GM12864 (cell line): ENCODE results near the gene MOGAT1.
A peak's percentile ranks its signal among the peaks of the same experiment; 100 is the strongest.

Experiments
- DNase-seq: peaks from one replicate; pipeline ENCODE4 v3.0.0-alpha.2; 2011; ENCODE audit warnings: low read depth
- H3K4me3 ChIP-seq: 2 replicates; pipeline ENCODE4 v1.5.1; 2011; ENCODE audit warnings: mild to moderate bottlenecking, low read depth, low read length, control low read depth
- CTCF ChIP-seq: IDR thresholded peaks from 2 replicates; pipeline ENCODE4 v1.5.1; 2011; ENCODE audit warnings: low read depth, mild to moderate bottlenecking, moderate library complexity, low read length, control low read depth, inconsistent platforms; ENCODE audit errors: missing control alignments

MOGAT1 gene

GRCh38 chr2:222733470-222733845, 62.0 kb downstream of the MOGAT1 start:
- no peak overlapping the region for H3K4me3 ChIP-seq
- no peak for DNase-seq
- no peak for TF ChIP-seq CTCF

DNA sequence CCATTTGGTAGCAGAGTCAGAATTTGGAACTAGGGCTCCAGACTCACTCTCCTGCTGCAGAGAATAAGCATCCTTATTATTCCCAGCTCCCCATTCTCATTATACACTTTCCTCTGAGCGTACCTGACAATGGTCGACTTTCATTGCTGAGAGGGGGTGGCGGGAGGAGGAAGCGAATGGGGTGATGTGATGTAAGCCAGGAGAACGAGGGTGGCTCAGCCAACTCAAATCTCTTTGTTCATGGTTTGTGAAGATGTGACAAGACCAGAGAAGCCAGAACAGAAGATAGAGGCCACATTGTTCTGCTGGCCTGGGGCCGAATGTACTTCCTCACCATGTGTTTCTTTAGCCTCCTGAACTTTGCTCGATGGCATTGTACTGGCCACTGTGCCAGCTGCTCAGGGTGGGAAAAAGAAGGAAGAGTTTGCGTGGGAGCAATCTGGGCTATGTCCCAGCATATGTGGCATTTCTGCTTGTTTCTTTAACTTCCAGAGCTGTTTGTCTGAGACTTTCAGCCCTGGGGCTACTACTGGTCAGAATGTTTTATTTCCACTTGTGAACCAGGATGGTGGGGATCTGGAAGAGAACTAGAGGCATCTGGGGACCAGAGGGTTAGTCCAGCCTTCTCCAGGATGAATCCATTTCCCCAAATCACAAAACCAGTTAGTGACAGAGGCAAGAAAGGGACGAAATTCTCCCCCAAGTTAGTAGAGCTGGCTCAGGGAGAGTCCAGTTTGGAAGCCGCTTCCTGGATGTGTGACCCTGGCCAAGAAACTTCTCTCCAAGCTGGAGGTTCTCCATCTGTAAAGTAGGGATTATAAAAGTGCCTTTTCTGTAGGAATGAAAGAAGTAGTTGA, 62.6 kb downstream of the MOGAT1 start:
- TF ChIP-seq CTCF: no peak
- no peak overlapping the region for H3K4me3 ChIP-seq
- no peak for DNase-seq

GRCh38 chr2:222734703-222735014, 63.2 kb downstream of the MOGAT1 start:
- no peak for TF ChIP-seq CTCF
- no peak overlapping the region for H3K4me3 ChIP-seq
- DNase-seq: peak; percentile 45

DNA sequence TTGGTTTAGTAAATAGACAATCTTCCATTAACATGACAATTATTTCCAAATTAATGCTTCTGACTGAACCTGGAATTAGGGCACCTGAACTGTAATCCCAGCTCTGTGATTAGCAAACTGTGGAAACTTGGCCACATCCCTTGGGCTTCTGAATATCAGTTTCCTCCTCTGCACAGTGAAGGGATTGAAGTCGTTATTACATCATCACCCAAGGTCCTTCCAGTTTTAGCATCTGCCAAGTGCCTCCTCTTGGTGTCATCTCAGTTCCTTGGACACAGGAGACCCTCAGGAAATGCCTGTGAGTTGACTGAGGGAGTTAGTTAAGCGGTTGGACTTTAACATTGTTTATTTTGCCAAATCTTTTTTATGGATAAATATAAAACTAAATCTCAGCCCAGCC, 64.8 kb downstream of the MOGAT1 start:
- TF ChIP-seq CTCF: no peak
- no peak for DNase-seq
- H3K4me3 ChIP-seq: no peak overlapping the region

DNA sequence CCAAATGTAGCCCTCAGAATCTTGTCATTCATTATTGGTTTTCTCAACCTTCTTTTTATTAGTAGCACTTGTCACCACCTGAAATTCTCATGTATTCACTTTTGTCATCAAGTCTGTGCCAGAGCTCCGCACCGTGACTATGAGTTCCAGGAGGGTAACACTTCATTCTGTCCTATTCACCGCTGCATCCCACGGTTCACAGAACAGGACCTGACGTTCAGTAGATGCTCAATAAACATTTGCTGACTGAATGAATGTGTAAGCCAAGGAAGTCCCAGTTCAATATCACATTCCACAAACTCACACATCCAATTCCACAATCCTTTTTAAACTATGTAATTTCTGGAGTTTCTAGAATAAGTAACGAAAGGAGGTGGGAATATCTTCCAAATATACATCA, 65.5 kb downstream of the MOGAT1 start:
- DNase-seq: no peak
- no peak for TF ChIP-seq CTCF
- no peak overlapping the region for H3K4me3 ChIP-seq

DNA sequence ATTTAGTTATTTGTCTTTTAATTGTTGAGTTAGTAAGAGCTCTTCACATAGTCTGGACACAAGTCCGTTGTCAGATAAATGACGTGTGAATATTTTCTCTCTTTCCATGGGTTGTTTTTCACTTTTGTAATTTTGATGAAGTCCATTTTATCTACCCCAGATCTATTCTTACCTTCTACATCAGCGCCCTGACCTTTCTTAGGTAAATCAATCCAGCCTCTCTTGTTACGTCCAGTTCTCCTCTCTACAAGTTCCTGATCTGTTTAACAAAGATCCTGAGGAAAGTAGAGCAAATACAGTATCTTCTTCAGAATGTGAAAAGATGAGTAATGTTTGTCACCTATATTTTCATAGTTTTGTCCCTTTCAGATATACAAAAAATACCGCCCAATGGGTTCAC, 66.9 kb downstream of the MOGAT1 start:
- DNase-seq: no peak
- TF ChIP-seq CTCF: no peak
- H3K4me3 ChIP-seq: no peak overlapping the region

DNA sequence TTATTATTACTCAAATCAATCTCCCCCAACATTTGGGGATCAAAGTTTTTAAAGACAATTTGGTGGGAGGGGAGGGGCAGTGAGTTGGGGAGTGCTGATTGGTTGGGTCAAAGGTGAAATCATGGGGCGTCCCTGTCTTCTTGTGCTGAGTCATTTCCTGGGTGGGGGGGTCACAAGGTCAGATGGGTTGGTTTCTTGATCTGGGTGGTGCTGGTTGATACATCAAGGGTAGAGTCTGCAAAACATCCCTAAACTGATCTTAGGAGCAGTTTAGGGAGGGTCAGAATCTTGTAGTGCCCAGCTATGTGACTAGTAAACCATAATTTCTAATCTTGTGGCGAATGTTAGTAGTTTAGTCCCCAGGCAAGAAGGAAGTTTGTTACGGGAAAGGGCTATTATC, 67.4 kb downstream of the MOGAT1 start:
- no peak overlapping the region for H3K4me3 ChIP-seq
- DNase-seq: no peak
- TF ChIP-seq CTCF: no peak
